CMK (cell line): ENCODE data around the gene CD247.

Experiments used
- DNase-seq: peaks from one replicate; pipeline ENCODE4 v3.0.0-alpha.2; 2010; ENCODE audit warnings: low read depth

Gene CD247

DNA sequence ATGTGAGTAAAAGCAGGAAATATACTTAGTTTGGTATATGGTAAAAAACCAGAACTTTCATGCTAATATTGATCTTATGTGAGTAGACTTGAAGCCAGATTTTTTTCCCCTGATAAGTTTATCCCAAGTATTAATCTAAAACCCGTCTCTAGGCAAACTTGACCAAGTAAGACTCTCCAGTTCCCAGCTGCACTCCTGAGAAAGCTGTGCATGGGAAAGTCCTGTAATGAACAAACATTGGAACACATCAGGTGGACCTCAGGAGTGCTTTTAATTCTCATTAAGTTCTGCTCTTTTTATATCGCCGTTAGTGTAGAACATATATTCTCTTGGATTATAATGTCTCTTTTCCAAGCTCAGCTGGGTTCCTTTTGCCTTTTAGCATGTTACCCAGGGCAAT is 105.0 kb downstream of the CD247 start:
- no peak for DNase-seq

GRCh38 chr1:167412920-167413319 is 105.4 kb downstream of the CD247 start:
- no peak for DNase-seq

DNA sequence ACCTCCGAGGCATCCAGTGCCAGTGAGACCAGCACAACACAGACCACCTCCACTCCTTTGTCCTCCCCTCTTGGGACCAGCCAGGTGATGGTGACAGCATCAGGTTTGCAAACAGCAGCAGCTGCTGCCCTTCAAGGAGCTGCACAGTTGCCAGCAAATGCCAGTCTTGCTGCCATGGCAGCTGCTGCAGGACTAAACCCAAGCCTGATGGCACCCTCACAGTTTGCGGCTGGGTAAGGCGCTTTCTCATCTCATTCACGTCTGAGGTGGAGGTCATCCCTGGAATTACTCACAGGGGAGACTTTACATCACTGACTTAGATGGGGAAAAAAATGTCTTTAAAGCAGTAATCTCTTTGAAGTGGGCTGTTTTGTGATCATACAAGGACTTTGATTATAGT is 106.3 kb downstream of the CD247 start:
- no peak for DNase-seq

DNA sequence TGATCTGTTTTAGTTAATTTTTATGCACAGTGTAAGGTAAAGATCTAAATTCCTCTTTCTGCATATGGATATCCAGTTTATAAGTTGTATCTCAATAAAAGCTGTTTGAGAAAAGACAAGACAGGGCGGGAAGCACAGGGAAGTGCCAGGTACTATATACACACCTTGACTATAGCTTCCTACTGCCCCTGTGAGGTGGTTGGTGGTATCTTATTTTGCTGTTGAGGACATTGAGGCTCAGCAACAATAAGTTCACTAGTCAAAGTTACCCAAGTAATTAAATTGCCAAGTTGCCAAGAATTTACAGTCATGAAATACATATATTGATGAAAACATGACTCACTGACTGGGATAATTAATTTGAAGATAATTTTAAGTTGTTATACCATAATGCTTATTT is 109.1 kb downstream of the CD247 start:
- DNase-seq = no peak

DNA sequence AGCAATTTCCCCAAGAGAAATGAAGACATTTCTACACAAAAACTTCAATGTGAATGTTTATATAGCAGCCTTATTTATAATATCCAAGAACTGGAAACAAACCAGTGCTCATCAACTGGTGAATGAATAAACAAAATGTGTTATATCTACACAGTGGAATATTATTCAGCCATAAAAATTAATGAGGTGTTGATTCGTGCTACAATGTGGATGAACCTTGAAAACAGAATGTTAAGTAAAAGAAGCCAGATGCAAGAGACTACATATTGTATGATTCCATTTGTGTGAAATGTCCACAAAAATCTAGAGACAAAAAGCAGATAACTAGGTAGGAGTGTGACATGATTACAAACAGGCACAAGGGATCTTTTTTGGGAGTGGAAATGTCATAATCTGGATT is 110.0 kb downstream of the CD247 start:
- no peak for DNase-seq

GRCh38 chr1:167404908-167405307 is 113.4 kb downstream of the CD247 start:
- no peak for DNase-seq

DNA sequence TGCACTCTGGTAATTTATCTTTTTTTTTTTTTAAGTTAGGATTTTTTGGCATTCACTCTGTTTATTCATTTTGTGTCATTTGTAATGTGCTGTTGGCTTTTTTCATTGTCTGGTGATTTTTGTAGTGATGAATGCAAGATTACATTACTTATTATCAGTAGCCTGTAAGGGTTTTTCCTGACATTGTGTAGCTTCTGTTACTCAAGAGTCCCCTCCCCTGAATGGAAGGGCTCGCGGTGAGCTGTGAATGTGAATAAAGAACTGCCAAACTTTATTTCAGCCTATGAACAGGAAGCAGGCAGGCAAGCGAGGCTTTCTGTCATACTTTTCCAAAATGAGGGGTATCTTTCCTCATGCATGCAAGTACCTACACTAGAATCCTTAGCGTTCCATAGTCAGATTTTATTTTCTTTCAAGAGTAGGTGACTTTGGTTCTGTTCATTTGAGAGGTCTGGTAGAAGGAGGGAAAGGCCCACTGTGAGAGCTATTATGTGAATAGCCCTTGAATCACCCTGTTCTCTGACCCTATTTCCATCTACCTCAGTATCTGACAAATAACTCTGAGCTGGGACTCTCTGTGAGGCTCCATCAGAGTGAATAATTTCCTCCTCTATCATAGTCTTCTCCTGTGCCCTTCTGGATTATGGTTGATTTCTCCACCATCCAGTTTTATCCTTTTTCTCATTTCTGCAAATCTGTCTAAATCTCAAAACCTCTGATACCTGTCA is 114.0 kb downstream of the CD247 start:
- DNase-seq = no peak

DNA sequence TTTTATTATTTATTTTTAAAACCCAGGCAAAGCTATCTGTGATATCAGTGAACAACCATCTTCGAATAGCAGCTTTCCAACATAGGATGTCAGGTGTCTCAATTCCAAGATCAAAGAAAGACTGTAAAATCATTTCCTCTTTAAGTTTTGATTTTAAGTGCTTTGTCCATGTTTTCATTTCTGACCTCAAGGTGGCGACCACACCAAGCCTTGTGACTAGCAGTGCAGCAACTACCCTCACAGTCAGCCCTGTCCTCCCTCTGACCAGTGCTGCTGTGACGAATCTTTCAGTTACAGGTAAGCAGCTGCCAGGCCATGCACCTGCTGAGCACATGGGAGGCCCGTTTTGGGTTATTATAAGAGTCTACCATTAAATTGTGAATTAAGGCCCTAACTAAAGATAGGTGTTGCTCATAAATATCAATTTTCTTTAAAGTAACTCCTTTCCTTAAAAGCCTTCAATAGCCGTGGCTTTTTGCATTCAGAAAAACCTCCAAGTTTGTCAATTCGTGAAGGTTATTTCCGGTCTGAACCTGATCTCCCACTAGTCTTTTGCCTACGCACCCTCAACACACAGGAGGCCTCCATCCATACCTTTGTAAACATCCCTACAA is 117.0 kb downstream of the CD247 start:
- peak; percentile 33 for DNase-seq

GRCh38 chr1:167400359-167400953 is 117.9 kb downstream of the CD247 start:
- no peak for DNase-seq

GRCh38 chr1:167392200-167392696 is 126.1 kb downstream of the CD247 start:
- DNase-seq = no peak

DNA sequence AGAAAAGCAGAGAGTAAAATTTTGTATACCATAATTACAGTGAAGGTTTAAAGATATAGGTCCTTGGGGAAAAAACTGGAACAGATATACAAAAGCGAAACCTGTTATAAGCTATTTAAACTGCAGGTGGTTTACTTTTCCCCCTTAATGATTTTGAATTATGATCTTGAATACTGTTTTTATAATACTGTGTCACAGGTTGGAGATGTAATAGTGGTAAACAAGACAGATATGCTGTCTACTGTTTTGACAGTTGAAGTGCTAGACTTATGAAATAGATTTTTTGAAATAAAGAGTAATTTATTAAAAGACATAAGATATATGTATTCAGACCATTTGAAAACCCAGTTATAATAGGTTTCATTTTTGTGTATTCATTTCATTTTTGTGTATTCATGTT is 129.4 kb downstream of the CD247 start:
- no peak for DNase-seq

DNA sequence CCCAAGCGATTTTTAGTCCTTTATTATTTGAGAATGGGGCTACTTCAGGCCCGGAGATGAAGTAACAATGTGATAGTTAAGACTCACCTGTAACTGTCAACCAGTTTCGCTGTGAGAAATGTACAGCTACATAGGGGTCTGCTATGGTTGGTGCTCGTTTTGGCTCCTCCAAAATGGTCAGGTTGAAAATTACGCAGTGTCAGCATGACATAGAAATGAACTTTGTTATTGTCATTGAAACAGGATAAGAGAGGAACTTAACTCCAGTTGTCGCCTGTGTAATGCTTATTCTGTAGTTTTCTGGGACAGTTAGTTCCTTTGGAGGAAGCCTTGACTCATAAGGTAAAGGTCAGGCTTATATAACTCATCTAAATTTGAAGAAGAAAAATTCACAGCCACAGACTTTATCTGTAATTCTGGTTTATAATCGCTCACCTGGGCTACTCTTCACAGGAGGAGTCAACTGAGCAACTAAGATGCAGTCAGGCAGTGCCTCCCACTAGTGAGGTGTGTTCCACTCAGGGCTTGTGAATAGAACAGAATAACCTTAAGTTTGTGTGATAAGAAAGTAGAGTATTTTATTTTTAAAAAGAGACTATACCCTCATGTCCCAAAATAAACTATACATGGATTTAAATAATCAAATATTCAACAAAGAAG is 130.9 kb downstream of the CD247 start:
- no peak for DNase-seq
